ENCODE measurements around the gene C1RL.

C1RL gene

GRCh38 chr12:7093892-7094291, 15.1 kb downstream of the C1RL start:
- Histone ChIP-seq H3K9me3 (no peaks in the 10 kb centered on the region), H3K4me3 (ENCODE audit: low read depth, low read length) (no peak overlapping the region), H3K4me1 (no peaks in the 10 kb centered on the region), H3K27me3 (peaks cover 18% of the 10 kb centered on the region), H3K36me3 (no peaks in the 10 kb centered on the region)
- TF ChIP-seq, protein P1, sequence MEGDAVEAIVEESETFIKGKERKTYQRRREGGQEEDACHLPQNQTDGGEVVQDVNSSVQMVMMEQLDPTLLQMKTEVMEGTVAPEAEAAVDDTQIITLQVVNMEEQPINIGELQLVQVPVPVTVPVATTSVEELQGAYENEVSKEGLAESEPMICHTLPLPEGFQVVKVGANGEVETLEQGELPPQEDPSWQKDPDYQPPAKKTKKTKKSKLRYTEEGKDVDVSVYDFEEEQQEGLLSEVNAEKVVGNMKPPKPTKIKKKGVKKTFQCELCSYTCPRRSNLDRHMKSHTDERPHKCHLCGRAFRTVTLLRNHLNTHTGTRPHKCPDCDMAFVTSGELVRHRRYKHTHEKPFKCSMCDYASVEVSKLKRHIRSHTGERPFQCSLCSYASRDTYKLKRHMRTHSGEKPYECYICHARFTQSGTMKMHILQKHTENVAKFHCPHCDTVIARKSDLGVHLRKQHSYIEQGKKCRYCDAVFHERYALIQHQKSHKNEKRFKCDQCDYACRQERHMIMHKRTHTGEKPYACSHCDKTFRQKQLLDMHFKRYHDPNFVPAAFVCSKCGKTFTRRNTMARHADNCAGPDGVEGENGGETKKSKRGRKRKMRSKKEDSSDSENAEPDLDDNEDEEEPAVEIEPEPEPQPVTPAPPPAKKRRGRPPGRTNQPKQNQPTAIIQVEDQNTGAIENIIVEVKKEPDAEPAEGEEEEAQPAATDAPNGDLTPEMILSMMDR (IDR thresholded peaks at IDR 0.05; ENCODE audit: low read depth, low read length) = no peak
- DNase-seq = no peak

- no peaks in the 10 kb centered on the region for H3K4me1 ChIP-seq
- no peak for DNase-seq
- peaks cover 17% of the 10 kb centered on the region for H3K27me3 ChIP-seq
Observed at GRCh38 chr12:7093486-7093885, 15.5 kb downstream of the C1RL start.

DNA sequence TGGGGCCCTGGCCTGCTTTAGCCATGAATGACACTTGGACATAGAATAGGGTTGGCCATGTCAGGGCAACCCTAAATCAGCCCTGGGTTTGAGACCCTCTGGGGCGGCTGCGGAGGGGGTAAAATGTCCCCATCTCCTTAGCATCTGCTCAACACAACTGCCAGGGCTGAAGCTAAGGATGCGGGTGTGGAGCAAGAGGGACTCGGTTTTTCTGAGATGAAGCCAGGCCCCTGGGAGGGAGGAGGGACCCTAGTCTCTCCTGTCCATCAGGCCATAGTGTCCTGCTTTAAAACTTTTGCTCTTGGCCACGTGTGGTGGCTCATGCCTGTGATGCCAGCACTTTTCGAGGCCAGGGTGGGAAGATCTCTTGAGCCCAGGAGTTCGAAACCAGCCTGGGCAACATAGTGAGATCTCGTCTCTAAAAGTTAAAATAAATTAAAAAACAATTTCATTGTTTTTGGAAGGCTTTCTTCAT, 16.0 kb downstream of the C1RL start:
- H3K4me1 ChIP-seq = no peaks in the 10 kb centered on the region
- no peak for DNase-seq
- peaks cover 16% of the 10 kb centered on the region for H3K27me3 ChIP-seq
- TF ChIP-seq, protein P1 (IDR thresholded peaks at IDR 0.05; ENCODE audit: low read depth, low read length) = no peak
- H3K4me3 ChIP-seq (ENCODE audit: low read depth, low read length) = no peak overlapping the region
- H3K36me3 ChIP-seq = no peaks in the 10 kb centered on the region
- H3K9me3 ChIP-seq = no peaks in the 10 kb centered on the region

More at GRCh38 chr12:7093486-7093885, 15.5 kb downstream of the C1RL start:
- Histone ChIP-seq H3K4me3 (ENCODE audit: low read depth, low read length) (no peak overlapping the region), H3K9me3 (no peaks in the 10 kb centered on the region), H3K36me3 (no peaks in the 10 kb centered on the region)
- TF ChIP-seq, protein P1 (IDR thresholded peaks at IDR 0.05; ENCODE audit: low read depth, low read length) = no peak

DNA sequence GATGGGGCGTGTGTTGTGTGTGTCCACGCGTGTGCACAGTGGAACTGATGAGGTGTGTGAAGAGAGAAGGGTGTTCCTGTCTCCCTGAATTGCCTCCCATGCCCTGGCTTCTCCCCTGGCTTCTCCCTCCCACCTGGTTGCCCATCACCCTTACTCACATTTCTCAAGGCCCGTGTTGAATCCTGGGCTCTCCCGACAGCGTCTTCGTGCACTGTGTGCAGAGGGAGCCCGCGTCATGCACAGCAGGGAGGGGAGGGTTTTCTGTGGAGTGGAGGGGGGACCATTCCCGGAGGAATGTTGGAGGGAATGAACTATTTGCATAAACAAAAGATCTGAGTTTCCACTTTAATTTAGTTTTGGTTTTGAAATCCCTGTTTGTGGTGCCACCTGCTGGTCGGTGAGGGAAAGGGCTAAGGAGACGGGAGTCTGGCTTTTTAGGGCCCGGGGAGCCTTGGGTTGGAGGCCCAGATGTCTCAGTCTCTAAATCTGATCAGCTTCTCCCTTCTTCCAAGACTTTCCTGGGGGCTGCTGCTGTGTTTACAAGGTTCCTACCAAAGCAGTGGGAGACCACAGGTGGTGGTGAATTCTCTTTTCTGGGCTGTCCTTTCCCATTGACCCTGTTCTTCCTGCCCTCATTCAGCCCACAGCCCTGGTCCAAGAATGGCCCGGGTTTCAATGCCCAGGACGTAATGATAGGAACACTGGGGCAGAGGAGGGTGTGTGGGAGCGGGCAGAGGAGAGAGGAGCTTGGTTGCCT, 16.6 kb downstream of the C1RL start, which contains the start of gene C1R:
C1R (minus strand) TSS at position 217 of the 757 bp plus-strand sequence; CDS start at position 160, 57 bp downstream.
- Histone ChIP-seq H3K4me1 (no peaks in the 10 kb centered on the region), H3K36me3 (no peaks in the 10 kb centered on the region), H3K27me3 (peaks cover 11% of the 10 kb centered on the region), H3K9me3 (no peaks in the 10 kb centered on the region), H3K4me3 (ENCODE audit: low read depth, low read length) (peak within 1 kb of the TSS; percentile 65)
- peak; percentile 61 for DNase-seq
- TF ChIP-seq, protein P1 (IDR thresholded peaks at IDR 0.05; ENCODE audit: low read depth, low read length) = peak; percentile 89

DNA sequence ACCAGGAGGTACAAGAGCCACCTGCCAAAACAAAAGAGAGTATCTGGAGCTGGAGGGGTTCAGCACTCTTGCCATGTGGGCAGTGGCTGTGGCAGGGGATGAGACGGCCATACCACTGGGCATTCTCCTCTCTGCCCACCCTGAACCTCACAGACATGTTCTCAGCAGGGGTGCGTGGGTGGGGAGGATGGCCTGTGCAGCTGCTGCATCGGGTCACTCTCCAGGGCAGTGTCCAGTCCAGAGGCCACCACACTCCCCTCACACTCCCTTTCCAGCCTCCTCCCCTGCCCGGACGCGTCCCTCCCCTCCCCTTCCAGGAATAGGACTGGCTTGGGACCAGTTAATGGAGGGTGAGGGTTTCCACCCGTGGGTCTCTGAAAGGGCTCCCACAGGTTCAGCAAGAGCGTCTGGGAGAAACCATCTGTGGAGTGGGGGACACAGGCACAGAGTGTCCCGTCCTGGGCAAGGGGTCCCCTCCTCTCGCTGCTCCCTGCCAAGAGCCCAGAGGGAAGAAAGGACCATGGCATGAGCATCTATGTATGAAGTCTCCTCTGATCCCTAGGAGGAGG, 17.3 kb downstream of the C1RL start:
- Histone ChIP-seq H3K9me3 (no peaks in the 10 kb centered on the region), H3K4me1 (no peaks in the 10 kb centered on the region), H3K27me3 (peaks cover 8% of the 10 kb centered on the region), H3K36me3 (no peaks in the 10 kb centered on the region), H3K4me3 (ENCODE audit: low read depth, low read length) (no peak overlapping the region)
- TF ChIP-seq, protein P1 (IDR thresholded peaks at IDR 0.05; ENCODE audit: low read depth, low read length) = no peak
- no peak for DNase-seq

DNA sequence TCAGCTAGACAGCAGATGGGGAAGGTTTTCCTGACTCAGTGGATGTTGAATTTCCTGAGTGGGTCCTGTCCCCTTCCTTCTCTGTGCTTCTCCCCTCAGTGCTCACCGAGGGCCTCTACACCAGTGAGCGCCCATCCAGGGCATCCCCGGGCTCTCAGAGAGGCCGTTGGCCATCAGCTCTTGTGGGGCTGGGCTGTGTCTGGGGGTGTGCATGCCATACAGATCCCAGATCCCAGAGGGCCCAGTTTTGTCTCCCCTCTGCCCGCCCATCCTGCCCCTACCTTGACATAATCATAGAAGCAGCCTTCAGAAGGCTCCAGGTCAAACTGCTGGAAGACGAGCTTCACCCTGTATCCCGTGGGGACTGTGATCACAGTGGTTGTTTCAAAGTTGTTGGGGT, 17.8 kb downstream of the C1RL start:
- Histone ChIP-seq H3K4me1 (no peaks in the 10 kb centered on the region), H3K36me3 (no peaks in the 10 kb centered on the region), H3K4me3 (ENCODE audit: low read depth, low read length) (no peak overlapping the region), H3K27me3 (peaks cover 4% of the 10 kb centered on the region; the same call in 1 of the 2 replicates), H3K9me3 (no peaks in the 10 kb centered on the region)
- TF ChIP-seq, protein P1 (IDR thresholded peaks at IDR 0.05; ENCODE audit: low read depth, low read length) = no peak
- no peak for DNase-seq
